Osteoblast (primary cell): ENCODE data around the gene ZBED5. TPM values are rescaled to one million over a fixed set of nuclear protein-coding genes. Genes with fewer than 3 reads are reported as not detected.
"Not testable (repeated sequence)": the region's sequence is repeated elsewhere in the genome, so short reads cannot be mapped to it uniquely, and the experiment has no call there.

Experiments
- DNase-seq: peaks from one replicate; pipeline ENCODE4 v3.0.0; 2011; ENCODE audit warnings: low spot score, mixed read lengths; ENCODE audit not compliant: insufficient read length; ENCODE audit errors: missing footprints
- H2AFZ ChIP-seq: 2 replicates; pipeline ENCODE4 v1.6.0; 2011; ENCODE audit warnings: mild to moderate bottlenecking, low read length
- H3K27ac ChIP-seq: 2 replicates; pipeline ENCODE4 v1.5.1; 2011; ENCODE audit warnings: mild to moderate bottlenecking, low read depth, low read length, moderate library complexity
- H3K27me3 ChIP-seq: 2 replicates; pipeline ENCODE4 v1.6.0; 2012; ENCODE audit warnings: mild to moderate bottlenecking, control low read depth, inconsistent platforms, low read length, moderate library complexity; ENCODE audit not compliant: insufficient read depth
- H3K36me3 ChIP-seq: 2 replicates; pipeline ENCODE4 v1.5.1; 2011; ENCODE audit warnings: mild to moderate bottlenecking, low read length, control low read depth, moderate library complexity; ENCODE audit not compliant: insufficient read depth
- H3K4me1 ChIP-seq: 2 replicates; pipeline ENCODE4 v1.5.1; 2011; ENCODE audit warnings: mild to moderate bottlenecking, low read length, control low read depth, moderate library complexity; ENCODE audit not compliant: insufficient read depth
- H3K4me2 ChIP-seq: 2 replicates; pipeline ENCODE4 v1.6.0; 2011; ENCODE audit warnings: mild to moderate bottlenecking, low read length; ENCODE audit not compliant: insufficient read depth
- H3K4me3 ChIP-seq: fragments of 200-600 bp; sonication (generic); 3 replicates; pipeline ENCODE4 v1.5.1; 2012; ENCODE audit warnings: mild to moderate bottlenecking, low read length, inconsistent platforms; ENCODE audit not compliant: insufficient read depth
- H3K79me2 ChIP-seq: 2 replicates; pipeline ENCODE4 v1.6.0; 2012; ENCODE audit warnings: mild to moderate bottlenecking, low read length, control low read depth, inconsistent platforms; ENCODE audit not compliant: insufficient read depth
- H3K9me3 ChIP-seq: 2 replicates; pipeline ENCODE4 v1.5.1; 2011; ENCODE audit warnings: low read depth, low read length, control low read depth
- H4K20me1 ChIP-seq: 2 replicates; pipeline ENCODE4 v1.6.0; 2012; ENCODE audit warnings: mild to moderate bottlenecking, low read length, control low read depth; ENCODE audit not compliant: insufficient read depth
- CTCF ChIP-seq: IDR thresholded peaks from 2 replicates; pipeline ENCODE4 v1.5.1; 2011; ENCODE audit warnings: mild to moderate bottlenecking, low read depth, low read length, moderate library complexity; ENCODE audit errors: extremely low read depth
- total RNA-seq: library from RNA; depleted of rRNA; stranded (reverse); fragments of >200 nt; gene quantifications from 2 replicates; pipeline ENCODE4 v1.2.3, GENCODE V29; 2012

The ZBED5 gene
- total RNA-seq, 1 donor, result 29.7 TPM

- Histone ChIP-seq H3K4me1 (peaks cover 15% of the 10 kb centered on the region), H2AFZ (peak overlapping the region; percentile 23), H3K9me3 (no peaks in the 10 kb centered on the region), H4K20me1 (no peaks in the 10 kb centered on the region), H3K36me3 (no peaks in the 10 kb centered on the region), H3K27me3 (no peaks in the 10 kb centered on the region), H3K4me2 (no peak overlapping the region), H3K4me3 (no peak overlapping the region), H3K27ac (peak overlapping the region; percentile 37), H3K79me2 (no peaks in the 10 kb centered on the region)
- TF ChIP-seq CTCF, result peak; percentile 56
- DNase-seq, result peak; percentile 48
Measured at GRCh38 chr11:10893714-10894151, 35.9 kb upstream of the ZBED5 start.

GRCh38 chr11:10892250-10892649 lies 34.4 kb upstream of the ZBED5 start:
- no peaks in the 10 kb centered on the region for H3K27me3 ChIP-seq
- H4K20me1 ChIP-seq, result no peaks in the 10 kb centered on the region
- no peak overlapping the region for H2AFZ ChIP-seq
- no peak overlapping the region for H3K27ac ChIP-seq
- H3K36me3 ChIP-seq, result no peaks in the 10 kb centered on the region
- no peak overlapping the region for H3K4me2 ChIP-seq
- H3K79me2 ChIP-seq, result no peaks in the 10 kb centered on the region
- no peak for DNase-seq
- TF ChIP-seq CTCF, result no peak
- H3K4me3 ChIP-seq, result no peak overlapping the region
- peaks cover 11% of the 10 kb centered on the region for H3K4me1 ChIP-seq
- no peaks in the 10 kb centered on the region for H3K9me3 ChIP-seq

- Histone ChIP-seq H3K4me1 (peaks cover 17% of the 10 kb centered on the region), H3K4me2 (no peak overlapping the region), H3K36me3 (no peaks in the 10 kb centered on the region), H3K4me3 (no peak overlapping the region), H3K27ac (no peak overlapping the region), H3K9me3 (no peaks in the 10 kb centered on the region), H3K79me2 (no peaks in the 10 kb centered on the region), H4K20me1 (no peaks in the 10 kb centered on the region), H3K27me3 (no peaks in the 10 kb centered on the region), H2AFZ (no peak overlapping the region)
- no peak for DNase-seq
- no peak for TF ChIP-seq CTCF
Measured at GRCh38 chr11:10891151-10891720, 33.4 kb upstream of the ZBED5 start.

- not testable (repeated sequence) for H3K9me3 ChIP-seq, DNase-seq, H3K4me3 ChIP-seq, H4K20me1 ChIP-seq, H3K27me3 ChIP-seq, H3K79me2 ChIP-seq, H3K36me3 ChIP-seq, H3K27ac ChIP-seq, H2AFZ ChIP-seq, H3K4me2 ChIP-seq
- peaks cover 24% of the 10 kb centered on the region for H3K4me1 ChIP-seq
Measured at GRCh38 chr11:10890083-10890482, 32.2 kb upstream of the ZBED5 start.
